ENCODE data around the gene ATP11A.

DNA sequence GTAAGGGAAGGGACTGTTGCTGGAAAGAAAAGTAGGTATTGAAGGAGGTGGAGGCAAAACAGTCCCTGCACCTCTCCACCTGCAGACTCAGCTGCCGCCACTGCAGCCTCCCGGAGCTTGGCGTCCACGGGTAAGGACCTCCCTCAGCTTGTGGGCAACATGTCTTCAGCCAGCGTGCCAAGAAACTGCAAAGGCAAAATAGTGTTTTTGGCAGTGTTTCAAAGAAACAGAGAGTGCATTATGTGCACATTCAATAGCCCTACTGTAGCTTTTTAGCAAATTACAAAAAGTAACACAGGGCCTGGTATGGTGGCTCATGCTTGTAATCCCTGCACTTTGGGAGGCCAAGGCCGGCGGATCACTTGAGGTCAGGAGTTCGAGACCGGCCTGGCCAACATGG is 57.4 kb downstream of the ATP11A start:
- TF ChIP-seq, protein P1, sequence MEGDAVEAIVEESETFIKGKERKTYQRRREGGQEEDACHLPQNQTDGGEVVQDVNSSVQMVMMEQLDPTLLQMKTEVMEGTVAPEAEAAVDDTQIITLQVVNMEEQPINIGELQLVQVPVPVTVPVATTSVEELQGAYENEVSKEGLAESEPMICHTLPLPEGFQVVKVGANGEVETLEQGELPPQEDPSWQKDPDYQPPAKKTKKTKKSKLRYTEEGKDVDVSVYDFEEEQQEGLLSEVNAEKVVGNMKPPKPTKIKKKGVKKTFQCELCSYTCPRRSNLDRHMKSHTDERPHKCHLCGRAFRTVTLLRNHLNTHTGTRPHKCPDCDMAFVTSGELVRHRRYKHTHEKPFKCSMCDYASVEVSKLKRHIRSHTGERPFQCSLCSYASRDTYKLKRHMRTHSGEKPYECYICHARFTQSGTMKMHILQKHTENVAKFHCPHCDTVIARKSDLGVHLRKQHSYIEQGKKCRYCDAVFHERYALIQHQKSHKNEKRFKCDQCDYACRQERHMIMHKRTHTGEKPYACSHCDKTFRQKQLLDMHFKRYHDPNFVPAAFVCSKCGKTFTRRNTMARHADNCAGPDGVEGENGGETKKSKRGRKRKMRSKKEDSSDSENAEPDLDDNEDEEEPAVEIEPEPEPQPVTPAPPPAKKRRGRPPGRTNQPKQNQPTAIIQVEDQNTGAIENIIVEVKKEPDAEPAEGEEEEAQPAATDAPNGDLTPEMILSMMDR (IDR thresholded peaks at IDR 0.05; ENCODE audit: extremely low read depth in 1 of 2, insufficient read depth in 1 of 2, low read depth in 1 of 2, low read length in 2 of 2), result no peak
- no peak for TF ChIP-seq POLR2A (IDR thresholded peaks at IDR 0.05; ENCODE audit: low read depth, low read length)
- TF ChIP-seq, protein P2, sequence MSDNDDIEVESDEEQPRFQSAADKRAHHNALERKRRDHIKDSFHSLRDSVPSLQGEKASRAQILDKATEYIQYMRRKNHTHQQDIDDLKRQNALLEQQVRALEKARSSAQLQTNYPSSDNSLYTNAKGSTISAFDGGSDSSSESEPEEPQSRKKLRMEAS (IDR thresholded peaks at IDR 0.05; ENCODE audit: insufficient read depth, insufficient read length), result no peak
- TF ChIP-seq GATA2 (IDR thresholded peaks at IDR 0.05; ENCODE audit: insufficient read depth, insufficient read length, low read depth, low read length), result no peak
- no peak for TF ChIP-seq POLR2AphosphoS5 (IDR thresholded peaks at IDR 0.05; ENCODE audit: insufficient read depth, low read depth, low read length)

Data from endothelial cell of umbilical vein (primary cell).